GM12892 (cell line): Measurements from ENCODE around the gene LDLRAD3.

Experiments
- POLR2A ChIP-seq: IDR thresholded peaks from 2 replicates; pipeline ENCODE4 v1.6.1; 2011; ENCODE audit warnings: low read depth, low read length, control low read depth
- TAF1 ChIP-seq: IDR thresholded peaks from 2 replicates; pipeline ENCODE4 v1.6.1; 2011; ENCODE audit warnings: low read depth, mild to moderate bottlenecking, control low read depth, low read length, borderline replicate concordance

GRCh38 chr11:36142439-36142838 lies 198.6 kb downstream of the LDLRAD3 start:
- TF ChIP-seq TAF1 (no peak), POLR2A (no peak)
